ENCODE measurements around the gene BYSL. TPM values are rescaled to one million over a fixed set of nuclear protein-coding genes. Genes with fewer than 3 reads are reported as not detected.

Gene BYSL
- total and polyA plus RNA-seq, 9 of the 15 experiments (the other 6 are each of a cell fraction or from before 2014, with no cell fraction given) = 22.2 to 92.3 (median 53.4) TPM

DNA sequence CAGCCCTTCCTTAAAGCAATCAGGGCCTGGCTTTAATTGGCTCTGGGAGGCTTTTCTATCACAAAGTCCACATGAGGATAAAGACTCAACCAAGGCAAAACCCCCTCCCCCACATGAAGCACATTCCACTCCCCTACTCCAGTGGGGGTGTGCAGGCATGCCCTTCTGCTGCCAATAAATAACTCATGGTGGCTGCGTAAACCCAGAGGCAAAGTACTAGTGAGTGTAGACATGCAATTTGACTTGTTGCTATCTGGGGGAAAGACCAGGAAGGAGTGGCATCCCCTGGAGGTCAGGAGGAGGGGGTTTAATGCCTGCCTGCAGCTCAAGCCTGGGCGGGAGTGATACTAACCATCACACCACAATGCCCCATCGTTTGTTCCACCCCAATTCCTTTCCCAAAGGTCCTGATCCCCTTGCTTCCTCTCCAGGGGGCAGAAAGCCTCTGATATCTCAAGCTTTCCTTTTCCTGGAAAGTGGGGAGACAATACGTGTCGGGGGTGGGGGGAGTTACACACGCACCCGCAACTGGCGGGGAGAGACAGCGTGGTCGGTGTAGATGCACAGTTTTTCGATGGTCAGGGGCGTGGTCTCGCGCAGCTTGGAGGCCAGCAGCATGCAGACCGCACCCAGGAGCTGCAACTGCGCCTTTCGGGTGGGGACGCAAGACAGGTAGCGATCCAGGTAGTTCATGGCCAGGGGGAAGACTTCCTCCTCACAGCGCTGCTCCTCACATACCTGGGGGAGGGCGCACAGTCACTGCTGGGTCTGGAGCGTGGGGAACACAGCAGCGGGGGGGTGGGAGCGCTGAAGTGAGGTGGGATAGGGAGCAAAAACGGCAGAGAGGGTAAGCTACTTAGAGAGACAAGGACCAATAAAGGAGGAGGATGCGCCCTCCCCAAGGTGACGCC, 18.8 kb downstream of the BYSL start (continued):
- TF ChIP-seq, protein P1, sequence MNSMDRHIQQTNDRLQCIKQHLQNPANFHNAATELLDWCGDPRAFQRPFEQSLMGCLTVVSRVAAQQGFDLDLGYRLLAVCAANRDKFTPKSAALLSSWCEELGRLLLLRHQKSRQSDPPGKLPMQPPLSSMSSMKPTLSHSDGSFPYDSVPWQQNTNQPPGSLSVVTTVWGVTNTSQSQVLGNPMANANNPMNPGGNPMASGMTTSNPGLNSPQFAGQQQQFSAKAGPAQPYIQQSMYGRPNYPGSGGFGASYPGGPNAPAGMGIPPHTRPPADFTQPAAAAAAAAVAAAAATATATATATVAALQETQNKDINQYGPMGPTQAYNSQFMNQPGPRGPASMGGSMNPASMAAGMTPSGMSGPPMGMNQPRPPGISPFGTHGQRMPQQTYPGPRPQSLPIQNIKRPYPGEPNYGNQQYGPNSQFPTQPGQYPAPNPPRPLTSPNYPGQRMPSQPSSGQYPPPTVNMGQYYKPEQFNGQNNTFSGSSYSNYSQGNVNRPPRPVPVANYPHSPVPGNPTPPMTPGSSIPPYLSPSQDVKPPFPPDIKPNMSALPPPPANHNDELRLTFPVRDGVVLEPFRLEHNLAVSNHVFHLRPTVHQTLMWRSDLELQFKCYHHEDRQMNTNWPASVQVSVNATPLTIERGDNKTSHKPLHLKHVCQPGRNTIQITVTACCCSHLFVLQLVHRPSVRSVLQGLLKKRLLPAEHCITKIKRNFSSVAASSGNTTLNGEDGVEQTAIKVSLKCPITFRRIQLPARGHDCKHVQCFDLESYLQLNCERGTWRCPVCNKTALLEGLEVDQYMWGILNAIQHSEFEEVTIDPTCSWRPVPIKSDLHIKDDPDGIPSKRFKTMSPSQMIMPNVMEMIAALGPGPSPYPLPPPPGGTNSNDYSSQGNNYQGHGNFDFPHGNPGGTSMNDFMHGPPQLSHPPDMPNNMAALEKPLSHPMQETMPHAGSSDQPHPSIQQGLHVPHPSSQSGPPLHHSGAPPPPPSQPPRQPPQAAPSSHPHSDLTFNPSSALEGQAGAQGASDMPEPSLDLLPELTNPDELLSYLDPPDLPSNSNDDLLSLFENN (IDR thresholded peaks at IDR 0.05; ENCODE audit: low read depth in 2 of 2, low read length in 2 of 2) = no peak
- TF ChIP-seq ZNF224 (CRISPR knock-in tag; IDR thresholded peaks at IDR 0.05) = no peak
- TF ChIP-seq TAL1 (IDR thresholded peaks at IDR 0.05) = no peak
- no peak for TF ChIP-seq FOXM1 (IDR thresholded peaks at IDR 0.05; ENCODE audit: low read depth)
- TF ChIP-seq FOXM1 (CRISPR knock-in tag; IDR thresholded peaks at IDR 0.05; ENCODE audit: low read depth) = 0 out of 2 replicates have a peak, but pooled peaks have one; percentile 6
- no peak for TF ChIP-seq ZNF436 (CRISPR knock-in tag; IDR thresholded peaks at IDR 0.05)
- TF ChIP-seq GATAD2B (IDR thresholded peaks at IDR 0.05; ENCODE audit: borderline replicate concordance) = no peak
- peak; percentile 9; the same call in 1 of the 2 replicates for TF ChIP-seq SP1 (CRISPR knock-in tag; IDR thresholded peaks at IDR 0.05)
- TF ChIP-seq ASH1L (IDR thresholded peaks at IDR 0.05; ENCODE audit: borderline replicate concordance, low read depth, partially characterized antibody) = no peak
- TF ChIP-seq TBL1XR1 (IDR thresholded peaks at IDR 0.05; ENCODE audit: low read length in 2 of 2) = no peak
- TF ChIP-seq, protein P2, sequence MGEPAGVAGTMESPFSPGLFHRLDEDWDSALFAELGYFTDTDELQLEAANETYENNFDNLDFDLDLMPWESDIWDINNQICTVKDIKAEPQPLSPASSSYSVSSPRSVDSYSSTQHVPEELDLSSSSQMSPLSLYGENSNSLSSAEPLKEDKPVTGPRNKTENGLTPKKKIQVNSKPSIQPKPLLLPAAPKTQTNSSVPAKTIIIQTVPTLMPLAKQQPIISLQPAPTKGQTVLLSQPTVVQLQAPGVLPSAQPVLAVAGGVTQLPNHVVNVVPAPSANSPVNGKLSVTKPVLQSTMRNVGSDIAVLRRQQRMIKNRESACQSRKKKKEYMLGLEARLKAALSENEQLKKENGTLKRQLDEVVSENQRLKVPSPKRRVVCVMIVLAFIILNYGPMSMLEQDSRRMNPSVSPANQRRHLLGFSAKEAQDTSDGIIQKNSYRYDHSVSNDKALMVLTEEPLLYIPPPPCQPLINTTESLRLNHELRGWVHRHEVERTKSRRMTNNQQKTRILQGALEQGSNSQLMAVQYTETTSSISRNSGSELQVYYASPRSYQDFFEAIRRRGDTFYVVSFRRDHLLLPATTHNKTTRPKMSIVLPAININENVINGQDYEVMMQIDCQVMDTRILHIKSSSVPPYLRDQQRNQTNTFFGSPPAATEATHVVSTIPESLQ (CRISPR knock-in tag; IDR thresholded peaks at IDR 0.05) = no peak; the same call in 1 of the 2 replicates
- TF ChIP-seq CEBPB (tag; IDR thresholded peaks at IDR 0.05) = no peak
- 0 out of 2 replicates have a peak, but pooled peaks have one; percentile 5 for TF ChIP-seq NR2C1 (IDR thresholded peaks at IDR 0.05)
- TF ChIP-seq NR2C1 (tag; IDR thresholded peaks at IDR 0.05) = 0 out of 2 replicates have a peak, but pooled peaks have one; percentile 39
- TF ChIP-seq SRSF3 (IDR thresholded peaks at IDR 0.05; ENCODE audit: insufficient read depth, low read length) = no peak
- TF ChIP-seq, protein P3, sequence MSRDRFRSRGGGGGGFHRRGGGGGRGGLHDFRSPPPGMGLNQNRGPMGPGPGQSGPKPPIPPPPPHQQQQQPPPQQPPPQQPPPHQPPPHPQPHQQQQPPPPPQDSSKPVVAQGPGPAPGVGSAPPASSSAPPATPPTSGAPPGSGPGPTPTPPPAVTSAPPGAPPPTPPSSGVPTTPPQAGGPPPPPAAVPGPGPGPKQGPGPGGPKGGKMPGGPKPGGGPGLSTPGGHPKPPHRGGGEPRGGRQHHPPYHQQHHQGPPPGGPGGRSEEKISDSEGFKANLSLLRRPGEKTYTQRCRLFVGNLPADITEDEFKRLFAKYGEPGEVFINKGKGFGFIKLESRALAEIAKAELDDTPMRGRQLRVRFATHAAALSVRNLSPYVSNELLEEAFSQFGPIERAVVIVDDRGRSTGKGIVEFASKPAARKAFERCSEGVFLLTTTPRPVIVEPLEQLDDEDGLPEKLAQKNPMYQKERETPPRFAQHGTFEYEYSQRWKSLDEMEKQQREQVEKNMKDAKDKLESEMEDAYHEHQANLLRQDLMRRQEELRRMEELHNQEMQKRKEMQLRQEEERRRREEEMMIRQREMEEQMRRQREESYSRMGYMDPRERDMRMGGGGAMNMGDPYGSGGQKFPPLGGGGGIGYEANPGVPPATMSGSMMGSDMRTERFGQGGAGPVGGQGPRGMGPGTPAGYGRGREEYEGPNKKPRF (IDR thresholded peaks at IDR 0.05; ENCODE audit: low read depth, low read length) = no peak
